Sigmoid colon (tissue), 7 donors: ENCODE data around the gene EARS2. TPM values are rescaled to one million over a fixed set of nuclear protein-coding genes. Genes with fewer than 3 reads are reported as not detected.

Source experiments
- DNase-seq: peaks from one replicate; pipeline ENCODE4 v3.0.0-alpha.2; 2019
- H3K27ac ChIP-seq, 4 donors: fragments of 200-600 bp; sonication (generic); one replicate each; pipeline ENCODE4 v1.5.1; 2016 to 2019; ENCODE audit warnings: mild to moderate bottlenecking in 1 of 4
- H3K27me3 ChIP-seq, 3 donors: fragments of 200-600 bp; sonication (generic); one replicate each; pipeline ENCODE4 v1.5.1; 2019; ENCODE audit warnings: mild to moderate bottlenecking in 1 of 3
- H3K36me3 ChIP-seq, 4 donors: fragments of 200-600 bp; sonication (generic); one replicate each; pipeline ENCODE4 v1.5.1; 2016 to 2019
- H3K4me1 ChIP-seq, 4 donors: fragments of 200-600 bp; sonication (generic); one replicate each; pipeline ENCODE4 v1.5.1; 2017 to 2019
- H3K4me3 ChIP-seq, 4 donors: fragments of 200-600 bp; sonication (generic); one replicate each; pipeline ENCODE4 v1.5.1; 2017 to 2019; ENCODE audit warnings: mild to moderate bottlenecking in 2 of 4, moderate library complexity in 1 of 4
- H3K9me3 ChIP-seq, 4 donors: fragments of 200-600 bp in 3 of 4; sonication (generic) in 3 of 4; one replicate each; pipeline versions ENCODE4 v1.5.1 to v1.6.1; 2013 to 2019
- EP300 ChIP-seq, 4 donors: sonication (generic); formaldehyde crosslinking; IDR thresholded peaks; one replicate each; pipeline ENCODE4 v1.6.1; 2017; ENCODE audit warnings: antibody characterized with exemption in 4 of 4
- POLR2A ChIP-seq, 2 donors: fragments of 450-650 bp; IDR thresholded peaks; one replicate each; pipeline ENCODE4 v1.6.1; 2016; ENCODE audit warnings: antibody characterized with exemption in 2 of 2, mild to moderate bottlenecking in 2 of 2, moderate library complexity in 2 of 2
- POLR2AphosphoS5 ChIP-seq, 4 donors: sonication (generic); formaldehyde crosslinking; IDR thresholded peaks; one replicate each; pipeline ENCODE4 v1.6.1; 2017; ENCODE audit warnings: antibody characterized with exemption in 4 of 4
- WGBS, 2 donors: extraction: QIAGEN DNeasy Blood & Tissue Kit; methylation state at CpG; one replicate each; pipeline ENCODE4 v1.1.7; 2013; 5-methylcytosine and 5-hydroxymethylcytosine counted together
- intact Hi-C: fragments of 100-400 bp; cut with DNase I; formaldehyde crosslinking; loops from one replicate; pipeline ENCODE4 v1.15.1; 2023
- polyA plus RNA-seq, 3 donors: library from polyadenylated mRNA; stranded (reverse); fragments of 200-250 nt; gene quantifications; one replicate each; pipeline ENCODE4 v1.2.3, GENCODE V29; 2013
- total RNA-seq, 4 donors: library from RNA; depleted of rRNA; stranded (reverse); fragments of >200 nt; gene quantifications; one replicate each; pipeline ENCODE4 v1.1.0, GENCODE V29; 2016
- TF ChIP-seq, protein P1 (sequence below), 4 experiments: fragments of 450-650 bp in 3 of 4; fragments of 200-600 bp in 1 of 4; IDR thresholded peaks; one replicate each; pipeline ENCODE4 v1.5.1; 2016 to 2019; ENCODE audit warnings: antibody characterized with exemption in 4 of 4, mild to moderate bottlenecking in 3 of 4, moderate library complexity in 2 of 4
- donor health status: healthy with polysubstance abuse.
- donor health status: Bipolar disorder and iron deficiency.
- donor health status: healthy.

The EARS2 gene
- total and polyA plus RNA-seq, 7 donors, result 6.6 to 19.4 (median 8.2) TPM

DNA sequence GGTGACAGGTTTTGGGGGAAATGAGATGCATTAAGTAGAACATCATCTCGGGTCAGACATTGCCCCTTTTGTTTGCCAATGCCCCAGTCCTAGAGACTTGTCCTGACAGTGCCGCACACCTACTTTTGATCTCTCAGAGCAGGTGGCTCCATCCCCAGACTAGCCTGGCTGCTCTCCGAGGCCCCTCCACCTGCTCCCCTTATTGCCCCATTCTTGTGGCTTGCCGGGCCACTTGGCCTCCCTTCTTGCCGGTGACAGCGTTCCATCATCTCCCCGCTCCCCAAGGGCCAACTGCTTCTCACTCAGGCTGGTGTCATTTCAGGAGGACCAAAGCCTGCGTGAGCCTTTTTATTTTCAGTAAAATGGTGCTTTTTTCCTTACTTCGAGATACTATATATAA lies 15.2 kb upstream of the EARS2 start:
- no peak overlapping the region for H3K27ac ChIP-seq
- H3K36me3 ChIP-seq, result peaks cover 12 to 93% (median 51%) of the 10 kb centered on the region in 4 donors
- no peak for TF ChIP-seq POLR2A (IDR thresholded peaks at IDR 0.05)
- no peak for DNase-seq
- no peaks in the 10 kb centered on the region for H3K9me3 ChIP-seq
- H3K4me1 ChIP-seq, result no peaks in the 10 kb centered on the region
- no peaks in the 10 kb centered on the region for H3K27me3 ChIP-seq
- intact Hi-C loops, result no loop called here
- WGBS, 2 donors, result 95% methylated on average over 9 of the region's 9 CpGs
- no peak overlapping the region for H3K4me3 ChIP-seq

DNA sequence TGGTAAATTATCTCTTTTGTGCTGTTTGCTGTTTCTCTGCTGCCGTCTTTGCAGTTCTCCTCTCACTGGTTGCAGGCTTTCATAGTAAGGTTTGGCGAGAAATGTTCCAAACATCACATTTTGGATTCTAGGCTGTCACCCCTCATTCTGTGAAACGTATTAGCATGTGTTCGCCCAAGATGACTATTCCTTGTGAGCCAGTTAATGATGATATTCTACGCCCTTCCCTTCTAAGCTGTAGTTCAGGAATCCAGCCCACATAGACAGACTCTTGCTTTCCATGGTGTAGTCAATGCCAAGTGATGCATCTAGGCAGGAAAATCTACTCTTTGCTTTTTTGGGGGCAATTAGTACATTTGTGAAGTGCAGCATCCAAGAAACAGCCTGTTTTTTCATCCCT lies 14.7 kb upstream of the EARS2 start:
- H3K36me3 ChIP-seq, result peaks cover 16 to 97% (median 55%) of the 10 kb centered on the region in 4 donors

DNA sequence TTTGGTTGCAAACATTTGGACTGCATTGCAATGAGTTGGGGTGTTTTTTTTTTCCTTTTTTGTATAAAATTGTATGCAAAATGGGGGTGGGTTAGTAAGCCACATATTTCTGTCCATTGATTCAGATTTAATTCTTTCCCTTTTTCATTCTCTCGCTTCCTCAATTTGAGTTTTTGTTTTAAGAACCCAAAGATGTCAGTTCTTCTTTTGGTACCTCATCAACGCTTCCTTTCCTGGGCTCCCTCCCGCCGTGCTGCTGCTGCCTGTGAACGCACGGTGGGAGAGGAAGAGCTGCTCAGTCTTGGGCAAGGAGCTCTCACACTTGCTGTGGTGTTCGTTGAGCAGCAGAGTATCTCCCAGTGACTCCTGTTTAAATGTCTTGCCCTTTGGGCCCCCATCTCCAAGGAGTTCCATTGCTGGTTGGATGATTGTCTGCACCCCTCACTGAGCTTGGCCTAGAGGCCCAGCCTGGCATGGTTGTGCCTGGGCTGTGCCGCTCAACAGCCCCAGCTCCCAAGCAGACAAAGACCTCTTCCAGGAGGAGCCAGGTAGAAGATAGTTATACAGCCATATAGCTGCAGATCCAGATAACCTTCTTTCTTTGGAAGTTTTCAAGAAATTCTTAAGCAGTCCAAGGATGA lies 14.0 kb upstream of the EARS2 start:
- WGBS, 2 donors, result 72 to 90% methylated on average over 8 of the region's 8 CpGs
- intact Hi-C loops, result no loop called here
- no peaks in the 10 kb centered on the region for H3K9me3 ChIP-seq
- no peaks in the 10 kb centered on the region for H3K4me1 ChIP-seq
- no peak for DNase-seq
- H3K27ac ChIP-seq, result no peak overlapping the region
- peaks cover 18 to 100% (median 59%) of the 10 kb centered on the region in 4 donors for H3K36me3 ChIP-seq
- no peak for TF ChIP-seq EP300 (IDR thresholded peaks at IDR 0.05)
- no peak for TF ChIP-seq POLR2AphosphoS5 (IDR thresholded peaks at IDR 0.05)
- no peak for TF ChIP-seq POLR2A (IDR thresholded peaks at IDR 0.05)
- TF ChIP-seq, protein P1, sequence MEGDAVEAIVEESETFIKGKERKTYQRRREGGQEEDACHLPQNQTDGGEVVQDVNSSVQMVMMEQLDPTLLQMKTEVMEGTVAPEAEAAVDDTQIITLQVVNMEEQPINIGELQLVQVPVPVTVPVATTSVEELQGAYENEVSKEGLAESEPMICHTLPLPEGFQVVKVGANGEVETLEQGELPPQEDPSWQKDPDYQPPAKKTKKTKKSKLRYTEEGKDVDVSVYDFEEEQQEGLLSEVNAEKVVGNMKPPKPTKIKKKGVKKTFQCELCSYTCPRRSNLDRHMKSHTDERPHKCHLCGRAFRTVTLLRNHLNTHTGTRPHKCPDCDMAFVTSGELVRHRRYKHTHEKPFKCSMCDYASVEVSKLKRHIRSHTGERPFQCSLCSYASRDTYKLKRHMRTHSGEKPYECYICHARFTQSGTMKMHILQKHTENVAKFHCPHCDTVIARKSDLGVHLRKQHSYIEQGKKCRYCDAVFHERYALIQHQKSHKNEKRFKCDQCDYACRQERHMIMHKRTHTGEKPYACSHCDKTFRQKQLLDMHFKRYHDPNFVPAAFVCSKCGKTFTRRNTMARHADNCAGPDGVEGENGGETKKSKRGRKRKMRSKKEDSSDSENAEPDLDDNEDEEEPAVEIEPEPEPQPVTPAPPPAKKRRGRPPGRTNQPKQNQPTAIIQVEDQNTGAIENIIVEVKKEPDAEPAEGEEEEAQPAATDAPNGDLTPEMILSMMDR (IDR thresholded peaks at IDR 0.05), result no peak
- H3K4me3 ChIP-seq, result no peak overlapping the region
- H3K27me3 ChIP-seq, result no peaks in the 10 kb centered on the region

More for the DNA sequence above, 14.7 kb upstream of the EARS2 start:
- DNase-seq, result no peak
- no peaks in the 10 kb centered on the region for H3K4me1 ChIP-seq
- intact Hi-C loops, result no loop called here
- 95% methylated on average over 5 of the region's 5 CpGs for WGBS, 2 donors
- H3K9me3 ChIP-seq, result no peaks in the 10 kb centered on the region
- no peak overlapping the region for H3K27ac ChIP-seq
- H3K27me3 ChIP-seq, result no peaks in the 10 kb centered on the region
- TF ChIP-seq POLR2AphosphoS5 (IDR thresholded peaks at IDR 0.05), result no peak
- TF ChIP-seq EP300 (IDR thresholded peaks at IDR 0.05), result no peak
- TF ChIP-seq POLR2A (IDR thresholded peaks at IDR 0.05), result no peak
- TF ChIP-seq, protein P1 (IDR thresholded peaks at IDR 0.05), result no peak
- no peak overlapping the region for H3K4me3 ChIP-seq

DNA sequence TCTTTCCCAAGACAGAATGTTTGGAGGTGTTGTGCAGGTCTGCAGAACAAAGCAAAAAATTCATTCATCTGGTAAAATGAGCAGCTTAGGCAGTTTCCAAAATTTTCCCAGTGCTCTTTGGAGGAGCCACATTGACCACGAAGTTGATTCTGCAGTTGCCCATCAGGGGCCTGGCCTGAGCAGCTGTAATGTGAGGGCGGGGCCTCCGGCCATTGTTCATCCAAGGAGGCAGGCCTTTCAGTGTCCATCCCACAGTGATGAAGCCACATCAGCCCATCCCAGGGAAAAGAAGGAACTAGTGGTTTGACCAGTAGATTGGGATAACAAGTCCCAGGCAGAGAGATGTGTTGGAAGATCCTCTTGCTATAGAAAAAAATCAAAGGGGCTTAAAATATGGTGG lies 10.5 kb upstream of the EARS2 start:
- peaks cover 38 to 100% (median 71%) of the 10 kb centered on the region in 4 donors for H3K36me3 ChIP-seq
- intact Hi-C loops, result no loop called here
- DNase-seq, result no peak
- TF ChIP-seq POLR2A (IDR thresholded peaks at IDR 0.05) (no peak), POLR2AphosphoS5 (IDR thresholded peaks at IDR 0.05) (no peak), EP300 (IDR thresholded peaks at IDR 0.05) (no peak)
- TF ChIP-seq, protein P1 (IDR thresholded peaks at IDR 0.05), result no peak
- no peaks in the 10 kb centered on the region for H3K27me3 ChIP-seq
- WGBS, 2 donors, result 94 to 95% methylated on average over 3 of the region's 3 CpGs
- no peak overlapping the region for H3K4me3 ChIP-seq
- H3K4me1 ChIP-seq, result no peaks in the 10 kb centered on the region
- no peak overlapping the region for H3K27ac ChIP-seq
- no peaks in the 10 kb centered on the region for H3K9me3 ChIP-seq

DNA sequence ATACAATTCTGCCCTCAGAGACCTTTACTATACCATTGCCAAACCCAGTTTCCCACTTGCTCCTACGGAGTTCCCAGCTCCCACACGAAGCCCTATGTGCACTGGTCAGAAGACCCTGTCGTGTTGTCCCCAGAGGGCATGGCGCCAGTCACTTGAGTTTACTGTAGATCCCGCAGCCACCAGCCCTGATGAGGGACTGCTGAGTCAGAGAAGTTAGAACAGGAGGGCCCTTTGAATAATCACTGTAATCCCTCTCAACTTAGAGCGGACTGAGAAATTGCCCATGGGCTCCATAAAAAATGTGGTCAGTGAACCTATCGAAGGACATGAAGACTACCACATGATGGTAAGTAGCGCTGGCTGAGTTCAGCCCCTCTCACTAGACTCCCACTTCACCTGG lies 9.6 kb upstream of the EARS2 start:
- Histone ChIP-seq H3K4me3 (no peak overlapping the region), H3K9me3 (no peaks in the 10 kb centered on the region), H3K4me1 (no peaks in the 10 kb centered on the region), H3K27ac (no peak overlapping the region), H3K27me3 (no peaks in the 10 kb centered on the region), H3K36me3 (peaks cover 44 to 100% (median 77%) of the 10 kb centered on the region in 4 donors)
- DNase-seq, result no peak
- 97% methylated on average over 8 of the region's 8 CpGs for WGBS, 2 donors
- no peak for TF ChIP-seq POLR2A (IDR thresholded peaks at IDR 0.05)
- no peak for TF ChIP-seq EP300 (IDR thresholded peaks at IDR 0.05)
- no peak for TF ChIP-seq POLR2AphosphoS5 (IDR thresholded peaks at IDR 0.05)
- TF ChIP-seq, protein P1 (IDR thresholded peaks at IDR 0.05), result no peak
- intact Hi-C loops, result no loop called here
